ENCODE data around the gene PHKA1.
"Not testable (repeated sequence)": the region's sequence is repeated elsewhere in the genome, so short reads cannot be mapped to it uniquely, and the experiment has no call there.

PHKA1 gene

DNA sequence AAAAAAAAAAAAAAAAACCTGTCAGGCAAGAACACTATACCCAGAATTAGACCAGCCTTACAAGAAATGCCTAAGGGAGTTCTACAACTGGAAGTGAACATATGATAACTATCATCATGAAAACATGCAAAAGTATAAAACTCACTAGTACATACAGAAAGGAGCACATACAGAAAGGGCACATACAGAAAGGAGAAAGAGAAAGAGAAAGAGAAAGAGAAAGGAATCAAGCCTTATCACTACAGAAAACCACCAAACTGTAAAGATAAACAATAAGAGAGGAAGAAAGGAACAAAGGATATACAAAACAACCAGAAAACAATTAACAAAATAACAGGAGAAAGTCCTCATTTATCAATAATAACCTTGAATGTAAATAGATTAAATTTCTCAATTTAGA is 50.4 kb downstream of the PHKA1 start:
- no peak for DNase-seq

GRCh38 chrX:72662020-72662747 is 51.9 kb downstream of the PHKA1 start:
- DNase-seq = no peak

- no peak for DNase-seq
Measured at GRCh38 chrX:72659723-72660122, 54.4 kb downstream of the PHKA1 start.

- no peak for DNase-seq
Measured at GRCh38 chrX:72652082-72652481, 62.0 kb downstream of the PHKA1 start.

DNA sequence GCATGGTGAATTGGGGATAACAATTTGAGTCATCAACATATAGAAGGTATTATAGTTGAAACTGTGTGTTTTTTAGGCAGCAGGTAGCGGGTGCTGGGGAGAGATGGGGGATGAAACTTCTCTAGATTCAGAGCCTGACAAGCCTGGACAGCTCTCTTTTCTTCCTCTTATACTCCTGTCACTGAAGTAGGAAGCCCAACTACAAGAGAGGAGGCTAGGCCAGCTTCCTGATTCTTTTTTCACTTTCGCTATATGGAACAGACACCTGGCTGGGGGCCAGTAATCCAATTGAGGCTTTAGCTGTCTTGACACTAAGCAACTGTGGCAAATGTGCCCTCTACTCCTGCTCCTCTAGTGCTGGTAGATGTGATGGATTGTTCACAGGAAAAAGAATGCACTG is 69.2 kb downstream of the PHKA1 start:
- DNase-seq = no peak

DNA sequence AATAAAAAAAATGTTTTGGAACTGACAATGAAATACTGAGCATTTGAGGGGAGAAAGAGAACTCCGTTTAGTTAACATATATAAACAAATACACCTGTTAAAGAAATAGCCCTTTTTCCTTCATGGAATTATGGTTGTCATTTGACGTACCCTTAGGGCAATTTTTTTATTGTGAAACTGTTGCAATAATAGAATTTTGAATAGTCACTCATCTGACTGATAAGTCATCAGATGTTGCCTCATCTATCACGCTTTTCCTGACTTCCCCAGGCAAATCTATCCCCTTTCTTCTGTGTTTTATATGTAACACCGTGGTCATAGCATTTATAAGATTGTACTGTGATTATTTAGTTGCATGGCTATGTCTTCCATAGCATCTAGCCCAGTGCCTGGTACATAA is 72.5 kb downstream of the PHKA1 start:
- no peak for DNase-seq

- DNase-seq = no peak
Measured at GRCh38 chrX:72635930-72636329, 78.2 kb downstream of the PHKA1 start.

- no peak for DNase-seq
Measured at GRCh38 chrX:72634331-72634730, 79.8 kb downstream of the PHKA1 start.

GRCh38 chrX:72630185-72630584 is 83.9 kb downstream of the PHKA1 start:
- no peak for DNase-seq

GRCh38 chrX:72624194-72624593 is 89.9 kb downstream of the PHKA1 start:
- no peak for DNase-seq

- no peak for DNase-seq
Measured at GRCh38 chrX:72621625-72622485, 92.3 kb downstream of the PHKA1 start.

- DNase-seq = no peak
Measured at GRCh38 chrX:72621163-72621562, 92.9 kb downstream of the PHKA1 start.

DNA sequence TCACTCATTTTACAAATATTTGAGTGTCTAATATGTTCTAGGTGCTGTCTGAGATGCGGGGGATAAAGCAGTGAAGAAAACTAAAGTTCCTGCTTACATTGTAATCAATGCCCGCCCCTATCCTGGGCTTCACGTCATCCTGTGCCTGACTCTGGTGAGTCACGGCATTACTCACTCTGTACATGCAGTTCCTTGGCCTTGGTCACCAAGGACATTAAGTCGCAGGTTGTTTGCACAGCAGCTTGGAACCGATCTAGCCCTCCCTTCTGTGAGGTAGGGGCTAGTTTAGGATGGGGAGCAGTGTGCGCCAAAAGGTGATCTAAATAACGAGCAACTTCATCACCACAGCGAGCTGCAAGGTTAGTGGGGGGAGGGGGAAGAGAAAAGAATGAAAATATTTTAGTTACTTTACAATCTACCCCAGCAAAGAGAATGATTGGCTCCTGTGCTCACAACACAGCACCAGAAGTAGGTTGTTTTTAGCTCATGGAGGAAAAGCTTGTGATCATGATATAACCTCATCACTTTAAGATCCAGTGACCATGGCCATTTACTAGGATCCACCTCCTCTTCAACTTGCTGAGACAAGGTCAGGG is 93.5 kb downstream of the PHKA1 start:
- DNase-seq = no peak

DNA sequence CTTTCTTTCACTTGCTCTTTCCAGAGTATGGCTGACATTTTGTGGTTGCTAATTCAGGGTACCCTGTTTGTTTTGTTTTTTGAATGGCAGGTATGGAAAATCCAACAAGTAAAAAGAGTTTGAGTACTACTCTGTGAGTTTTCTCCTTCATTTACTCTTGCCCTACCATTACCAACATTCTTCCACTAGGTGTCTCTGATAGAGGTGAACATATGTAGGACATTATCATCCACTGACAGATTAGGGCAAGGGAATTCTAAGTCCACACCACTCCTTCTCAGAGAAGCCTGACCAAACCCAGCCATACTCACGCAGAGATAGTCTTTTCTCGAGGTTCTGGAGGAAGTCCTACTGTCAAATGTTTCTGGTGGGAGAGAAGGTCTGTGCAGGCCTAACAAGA is 104.8 kb downstream of the PHKA1 start:
- no peak for DNase-seq

- DNase-seq = no peak
Measured at GRCh38 chrX:72604705-72605104, 109.4 kb downstream of the PHKA1 start.

- DNase-seq = no peak
Measured at GRCh38 chrX:72604112-72604511, 110.0 kb downstream of the PHKA1 start.

DNA sequence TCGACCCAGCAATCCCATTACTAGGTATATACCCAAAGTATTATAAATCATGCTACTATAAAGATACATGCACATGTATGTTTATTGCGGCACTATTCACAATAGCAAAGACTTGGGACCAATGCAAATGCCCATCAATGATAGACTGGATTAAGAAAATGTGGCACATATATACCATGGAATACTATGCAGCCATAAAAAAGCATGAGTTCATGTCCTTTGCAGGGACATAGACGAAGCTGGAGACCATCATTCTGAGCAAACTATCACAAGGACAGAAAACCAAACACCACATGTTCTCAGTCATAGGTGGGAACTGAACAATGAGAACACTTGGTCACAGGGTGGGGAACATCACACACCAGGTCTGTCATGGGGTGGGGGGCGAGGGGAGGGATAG is 123.1 kb downstream of the PHKA1 start:
- not testable (repeated sequence) for DNase-seq

GRCh38 chrX:72584163-72584562 is 129.9 kb downstream of the PHKA1 start:
- DNase-seq = no peak

GRCh38 chrX:72576141-72576894 is 137.8 kb downstream of the PHKA1 start:
- DNase-seq = no peak

DNA sequence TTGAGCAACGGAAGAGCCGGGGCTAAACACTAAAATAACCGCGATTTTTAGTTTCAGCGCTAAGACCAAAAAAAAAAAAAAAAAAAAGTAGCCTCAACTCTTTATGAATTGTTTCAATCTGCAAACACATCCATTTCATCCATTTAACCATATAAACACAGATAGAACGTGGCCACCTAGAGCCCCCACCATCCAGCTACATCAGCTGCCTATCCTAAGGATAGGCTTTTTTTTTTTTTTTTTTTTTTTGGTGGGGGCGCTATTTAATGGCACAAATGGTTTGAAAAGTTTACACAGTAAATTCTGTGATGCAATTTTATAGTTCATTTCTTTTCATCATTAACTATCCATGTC is 141.0 kb downstream of the PHKA1 start:
- no peak for DNase-seq

GRCh38 chrX:72572248-72573157 is 141.6 kb downstream of the PHKA1 start, which contains the start of gene HDAC8:
TSS of gene HDAC8 (minus strand) at chrX:72572843. CDS start at chrX:72572761, 82 bp downstream.
- peak; percentile 61 for DNase-seq

GRCh38 chrX:72569786-72570185 is 144.3 kb downstream of the PHKA1 start:
- no peak for DNase-seq
